ENCODE results near the gene CAMK2D.

GRCh38 chr4:113407409-113407808 lies 354.1 kb downstream of the CAMK2D start:
- no peak for TF ChIP-seq POLR2AphosphoS5 (IDR thresholded peaks at IDR 0.05; ENCODE audit: borderline replicate concordance, low read depth, low read length)
- no peak for TF ChIP-seq EZH2 (IDR thresholded peaks at IDR 0.05)
- TF ChIP-seq FOXP2 (optimal IDR thresholded peaks at IDR 0.05; ENCODE audit: control extremely low read depth, extremely low read length, insufficient read depth), result no peak
